Measurements from ENCODE around the gene FRG2B.
"Not testable (repeated sequence)": the region's sequence is repeated elsewhere in the genome, so short reads cannot be mapped to it uniquely, and the experiment has no call there.

The FRG2B gene

DNA sequence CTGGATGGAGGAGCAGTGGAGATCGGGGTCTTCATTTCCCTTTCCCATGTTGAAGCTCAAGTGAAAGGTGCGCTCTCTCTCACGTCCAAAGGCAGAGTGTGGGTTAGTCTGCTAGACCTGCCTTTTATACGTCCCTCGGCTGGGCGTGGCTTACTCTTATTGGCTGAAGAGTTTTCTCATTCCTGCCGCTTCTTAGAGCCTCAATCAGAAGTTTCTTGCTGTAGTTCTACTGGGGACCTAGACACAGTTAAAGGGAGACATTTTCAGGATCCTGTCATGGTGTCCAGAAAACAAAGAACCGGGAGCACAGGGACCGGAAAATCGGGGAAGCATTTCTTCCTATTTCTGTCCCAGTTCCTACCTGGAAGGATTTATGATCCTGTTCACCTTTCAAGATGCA is at the start of gene FRG2B:
Gene FRG2B, minus strand, starts transcription at position 101 of the 400 bp plus-strand sequence. Its CDS starts 53 bp downstream, at position 48.
- not testable (repeated sequence) for DNase-seq (ENCODE audit: low spot score)

DNA sequence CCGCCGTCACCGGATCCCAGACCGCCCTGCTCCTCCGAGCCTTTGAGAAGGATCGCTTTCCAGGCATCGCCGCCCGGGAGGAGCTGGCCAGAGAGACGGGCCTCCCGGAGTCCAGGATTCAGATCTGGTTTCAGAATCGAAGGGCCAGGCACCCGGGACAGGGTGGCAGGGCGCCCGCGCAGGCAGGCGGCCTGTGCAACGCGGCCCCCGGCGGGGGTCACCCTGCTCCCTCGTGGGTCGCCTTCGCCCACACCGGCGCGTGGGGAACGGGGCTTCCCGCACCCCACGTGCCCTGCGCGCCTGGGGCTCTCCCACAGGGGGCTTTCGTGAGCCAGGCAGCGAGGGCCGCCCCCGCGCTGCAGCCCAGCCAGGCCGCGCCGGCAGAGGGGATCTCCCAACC is 40.9 kb upstream of the FRG2B start:
- DNase-seq (ENCODE audit: low spot score) = not testable (repeated sequence)

DNA sequence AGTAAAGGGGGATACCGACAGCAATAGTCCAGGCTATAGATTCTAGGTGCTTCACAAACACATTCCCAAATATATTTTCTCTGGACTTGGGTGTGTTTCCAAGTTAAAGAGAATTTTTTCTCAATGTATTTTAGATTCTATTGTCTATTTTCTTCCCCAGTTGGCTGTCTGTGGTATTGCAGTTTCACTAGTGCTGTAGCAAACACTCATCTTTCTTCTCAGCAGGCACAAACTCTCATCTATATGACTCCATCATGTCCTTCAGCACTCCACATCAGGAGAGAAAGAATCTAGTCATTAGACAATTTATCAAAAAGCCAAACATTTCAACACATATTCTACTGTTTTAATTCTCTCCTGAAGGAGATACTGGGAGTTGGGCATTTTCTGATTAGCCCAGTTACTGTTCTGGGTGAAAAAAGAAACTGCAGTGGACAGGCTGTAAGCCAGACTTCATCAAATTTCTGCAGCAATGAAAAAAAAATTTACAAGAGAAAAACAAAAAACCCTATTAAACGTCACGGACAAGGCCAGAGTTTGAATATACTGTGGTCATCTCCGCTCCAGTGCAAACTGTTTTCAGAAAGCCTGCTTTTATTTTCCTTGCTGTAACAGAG is 37.1 kb upstream of the FRG2B start:
- not testable (repeated sequence) for DNase-seq (ENCODE audit: low spot score)

DNA sequence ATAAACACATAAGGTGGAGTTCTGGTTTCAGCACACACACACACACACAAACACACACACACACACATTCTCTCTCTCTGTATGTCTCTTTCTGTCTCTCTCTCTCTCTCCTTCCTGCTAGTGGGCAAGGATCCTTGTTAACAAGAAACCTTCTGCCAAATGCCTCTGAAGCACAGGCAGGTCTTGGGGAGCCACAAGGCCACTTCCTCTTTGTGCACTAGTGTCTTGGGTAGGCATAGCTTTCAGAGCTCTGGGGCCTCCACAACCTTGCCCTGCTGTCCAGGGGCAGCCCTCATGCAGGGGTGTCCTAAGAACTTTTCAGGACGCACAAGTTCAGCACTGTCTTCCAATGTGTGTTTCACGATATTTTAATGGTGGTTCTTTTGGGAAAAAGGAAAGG is 34.5 kb upstream of the FRG2B start:
- DNase-seq (ENCODE audit: low spot score) = not testable (repeated sequence)

DNA sequence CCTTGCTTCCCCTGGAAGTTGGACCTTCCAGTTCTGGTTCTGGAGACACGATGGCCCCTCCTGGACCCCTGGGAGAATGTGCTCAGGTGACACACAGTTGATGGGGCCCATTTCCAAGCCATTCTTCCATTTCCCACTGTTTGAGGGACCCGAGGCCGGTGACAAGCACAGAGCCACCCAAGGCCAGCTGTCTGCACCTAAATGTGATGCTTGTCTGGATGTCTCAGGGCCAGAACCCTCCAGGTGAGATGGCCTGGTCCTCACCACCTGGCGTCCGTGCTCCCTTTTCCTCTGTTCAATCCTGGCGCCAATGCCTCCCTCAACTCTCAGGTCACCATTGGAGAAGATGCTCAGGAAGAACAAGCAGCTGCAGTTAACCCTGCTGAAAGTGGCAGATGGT is 33.9 kb upstream of the FRG2B start:
- not testable (repeated sequence) for DNase-seq (ENCODE audit: low spot score)

DNA sequence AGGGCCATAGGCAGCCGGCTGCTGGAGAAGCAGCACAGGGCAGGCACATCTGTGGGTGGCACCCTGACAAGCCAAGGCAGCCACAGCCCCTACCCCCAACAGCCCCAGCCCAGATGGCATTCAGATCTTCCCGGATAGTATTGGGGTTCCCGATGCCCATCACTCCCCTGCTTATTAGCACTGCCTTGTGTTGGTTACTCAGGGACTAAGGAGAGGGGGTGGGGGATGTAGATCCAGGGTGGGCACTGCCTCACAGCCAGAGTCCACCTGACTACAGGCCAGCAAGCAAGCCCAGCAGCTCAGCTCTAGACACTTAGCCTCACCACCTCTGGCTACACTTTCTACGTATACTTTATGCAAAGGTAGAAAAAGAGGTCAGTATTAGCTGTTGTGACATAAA is 30.7 kb upstream of the FRG2B start:
- DNase-seq (ENCODE audit: low spot score) = not testable (repeated sequence)

DNA sequence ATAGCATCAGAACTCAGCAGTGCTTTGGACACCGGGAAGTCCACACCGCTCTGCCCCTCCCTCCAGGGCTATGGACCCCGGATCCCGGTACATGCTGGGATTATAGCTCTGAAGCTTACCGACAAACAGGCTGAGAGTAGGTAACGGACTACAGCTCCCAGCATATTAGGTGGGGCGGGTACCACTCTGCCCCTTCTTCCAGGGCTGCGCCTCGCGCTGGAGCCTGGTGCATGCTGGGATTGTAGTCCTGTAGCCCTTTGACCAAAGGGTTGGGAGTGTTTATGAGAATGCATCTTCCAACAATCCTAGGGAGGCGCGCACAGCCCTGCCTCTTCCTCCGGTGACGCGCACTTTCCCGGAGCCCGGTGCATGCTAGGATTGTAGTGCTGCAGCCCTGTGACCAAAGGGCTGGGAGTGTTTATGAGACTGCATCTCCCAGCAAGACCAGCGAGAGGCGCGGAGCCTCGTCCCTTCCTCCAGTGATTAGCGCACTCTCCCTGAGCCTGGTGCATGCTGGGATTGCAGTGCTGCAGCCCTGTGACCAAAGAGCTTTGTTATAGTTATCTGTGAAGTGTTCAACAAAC is 22.4 kb upstream of the FRG2B start:
- not testable (repeated sequence) for DNase-seq (ENCODE audit: low spot score)

DNA sequence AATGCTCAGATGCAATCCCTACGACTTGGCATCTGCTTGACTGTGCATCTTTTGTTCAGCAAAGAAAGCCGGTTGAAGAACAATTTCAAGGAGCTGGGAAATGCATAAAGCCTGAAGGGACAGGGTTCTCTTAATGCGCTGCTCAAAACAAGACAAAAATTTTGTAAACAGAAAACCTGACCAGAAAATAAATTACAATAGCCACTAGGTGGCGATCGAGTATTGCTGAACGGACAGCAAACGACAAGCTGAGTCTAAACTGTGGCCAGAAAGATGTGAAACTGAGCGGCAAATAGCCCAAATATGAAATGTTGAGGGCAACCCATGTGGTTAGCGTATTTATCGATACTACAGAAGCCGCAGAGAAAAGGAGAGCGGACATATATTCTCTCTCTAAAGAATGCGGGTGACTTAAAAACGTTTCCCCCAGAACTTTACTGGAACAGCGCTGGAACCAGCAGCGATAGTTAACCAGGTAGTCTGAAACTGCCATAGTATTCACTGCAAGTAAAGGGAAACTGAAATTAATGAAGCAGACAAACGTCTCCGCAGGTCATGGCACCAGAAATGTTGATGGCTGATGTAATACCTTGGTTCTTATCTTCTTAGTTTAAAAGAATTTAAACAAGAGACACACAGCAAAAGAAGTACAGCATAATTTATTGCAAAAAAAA is 20.6 kb upstream of the FRG2B start:
- not testable (repeated sequence) for DNase-seq (ENCODE audit: low spot score)

DNA sequence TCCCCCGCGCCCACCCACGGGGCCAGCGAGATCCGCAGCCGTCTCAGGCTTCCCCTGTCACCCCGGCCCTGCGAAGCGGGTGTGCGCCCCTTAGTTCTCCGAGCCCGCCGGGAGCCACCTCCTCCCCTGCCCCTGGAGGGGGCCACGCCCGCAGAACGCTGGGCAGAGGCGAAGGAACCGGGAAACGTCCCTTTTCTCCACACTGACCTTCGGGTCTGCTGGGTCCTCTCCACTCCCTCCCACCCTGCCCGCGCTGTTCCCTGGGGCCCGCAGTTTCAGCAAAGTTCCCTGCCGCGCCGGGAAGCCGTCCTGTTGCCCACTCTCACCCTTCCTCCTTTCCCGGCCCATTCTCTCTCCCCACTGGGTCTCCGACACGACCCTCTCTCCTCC is 11.2 kb upstream of the FRG2B start:
- not testable (repeated sequence) for DNase-seq (ENCODE audit: low spot score)

DNA sequence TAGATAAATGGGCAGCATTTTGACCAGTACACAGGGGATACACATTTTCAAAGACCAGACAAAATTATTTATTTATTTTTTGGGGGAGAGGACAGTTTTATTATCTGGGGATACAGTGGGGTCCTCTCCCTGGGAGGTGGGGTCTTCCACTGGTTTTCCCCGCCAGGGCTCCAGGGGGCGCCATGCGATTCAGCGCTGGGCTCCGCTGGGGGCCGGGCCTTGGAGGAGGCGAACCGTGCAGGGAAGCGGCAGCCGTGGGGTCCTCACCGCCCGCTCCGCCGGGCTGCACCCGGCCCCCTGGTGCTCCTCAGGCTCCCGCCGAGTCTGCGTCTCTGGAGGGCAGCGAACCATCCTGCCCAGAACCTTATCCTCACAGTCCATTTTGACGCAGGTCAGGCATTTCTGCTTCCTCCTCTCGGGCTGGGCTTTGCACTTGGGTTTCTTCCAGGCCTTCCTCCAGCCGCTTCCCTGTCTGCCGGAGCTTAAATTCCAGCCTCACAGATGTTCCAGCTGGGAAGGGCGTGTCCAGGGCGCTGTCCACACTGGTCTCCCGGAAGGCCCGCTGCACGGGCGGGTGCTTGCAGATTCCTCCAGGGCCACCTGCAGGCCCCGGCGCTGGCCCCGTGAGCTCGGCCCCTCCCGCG is 10.7 kb upstream of the FRG2B start:
- not testable (repeated sequence) for DNase-seq (ENCODE audit: low spot score)

DNA sequence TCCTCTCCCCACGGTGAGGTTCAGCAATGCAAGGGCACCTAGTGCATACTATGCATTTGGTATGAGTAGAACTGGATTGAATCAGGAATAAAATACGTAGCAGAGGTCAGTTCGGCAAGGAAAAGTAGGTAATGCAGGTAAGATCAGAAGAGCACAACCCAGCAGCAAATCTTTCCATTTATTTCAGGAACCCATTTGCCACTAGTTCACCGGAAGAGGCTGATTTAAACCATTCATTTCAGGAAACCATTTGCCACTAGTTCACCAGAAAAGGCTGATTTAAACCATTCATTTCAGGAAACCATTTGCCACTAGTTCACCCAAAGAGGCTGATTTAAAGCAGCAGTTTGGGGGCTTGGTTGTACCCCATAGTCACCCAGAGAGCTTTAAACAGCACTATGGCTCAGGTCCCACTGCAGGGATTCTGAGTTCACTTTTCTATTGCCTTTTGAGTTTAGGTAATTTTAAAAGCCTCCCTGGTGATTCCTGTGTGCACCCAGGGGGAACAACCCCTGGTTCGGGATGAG is 4.2 kb upstream of the FRG2B start:
- DNase-seq (ENCODE audit: low spot score) = not testable (repeated sequence)

DNA sequence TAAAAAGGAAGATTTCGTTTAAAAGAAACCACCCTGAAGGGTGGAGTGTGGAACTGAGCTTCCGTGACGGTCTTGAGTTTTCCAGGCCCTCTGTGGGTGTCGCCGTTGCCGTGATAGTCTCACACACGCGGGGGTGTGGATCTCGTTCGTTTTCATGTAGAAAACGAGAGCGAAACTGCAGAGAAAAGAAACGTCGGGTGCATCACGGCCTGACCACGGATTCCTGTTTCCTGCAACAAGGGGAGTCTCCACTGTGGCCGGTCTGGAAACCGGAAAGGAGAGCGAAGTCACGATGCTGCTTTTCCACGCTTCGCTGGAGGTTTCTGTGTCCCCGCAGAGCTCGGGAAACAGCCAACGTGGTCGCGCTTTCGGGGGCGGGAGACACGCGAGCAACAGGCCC is 4.1 kb downstream of the FRG2B start:
- not testable (repeated sequence) for DNase-seq (ENCODE audit: low spot score)

DNA sequence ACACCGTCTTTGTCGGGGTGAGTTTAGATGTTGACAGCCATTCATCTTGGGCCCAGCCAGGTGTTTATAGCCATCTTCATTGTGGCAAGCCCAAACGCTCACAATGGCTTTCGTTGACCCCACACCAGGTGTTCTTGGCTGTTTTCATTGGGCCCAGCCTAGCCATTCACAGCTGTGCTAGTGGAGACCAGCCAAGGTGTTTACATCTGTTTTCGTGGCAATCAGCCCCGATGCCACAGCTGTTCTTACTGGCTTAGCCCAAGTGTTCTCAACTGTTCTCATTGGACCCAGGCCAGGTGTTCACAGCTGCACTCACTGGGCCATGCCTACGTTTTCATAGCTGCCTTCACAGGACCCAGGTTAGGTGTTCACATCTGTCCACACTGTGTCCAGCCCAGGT is 7.7 kb downstream of the FRG2B start:
- DNase-seq (ENCODE audit: low spot score) = no peak

DNA sequence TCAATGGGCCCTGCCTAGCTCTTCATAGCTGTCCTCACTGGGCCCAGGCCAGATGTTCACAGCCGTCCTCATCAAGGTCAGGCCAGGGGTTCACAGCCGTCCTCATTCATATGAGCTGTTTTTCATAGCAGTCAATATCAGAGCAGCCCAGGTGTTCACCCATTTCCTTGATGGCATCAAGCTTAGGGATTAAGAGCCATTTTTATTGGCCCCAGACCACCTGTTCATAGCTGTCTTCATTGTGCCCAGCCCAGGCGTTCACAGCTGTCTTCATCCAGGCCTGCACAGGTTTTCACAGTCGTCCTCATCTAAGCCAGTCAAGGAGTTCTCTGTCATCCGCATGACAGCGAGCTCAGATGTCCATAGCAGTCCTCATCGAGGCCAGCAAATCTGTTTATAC is 9.4 kb downstream of the FRG2B start:
- DNase-seq (ENCODE audit: low spot score) = no peak

DNA sequence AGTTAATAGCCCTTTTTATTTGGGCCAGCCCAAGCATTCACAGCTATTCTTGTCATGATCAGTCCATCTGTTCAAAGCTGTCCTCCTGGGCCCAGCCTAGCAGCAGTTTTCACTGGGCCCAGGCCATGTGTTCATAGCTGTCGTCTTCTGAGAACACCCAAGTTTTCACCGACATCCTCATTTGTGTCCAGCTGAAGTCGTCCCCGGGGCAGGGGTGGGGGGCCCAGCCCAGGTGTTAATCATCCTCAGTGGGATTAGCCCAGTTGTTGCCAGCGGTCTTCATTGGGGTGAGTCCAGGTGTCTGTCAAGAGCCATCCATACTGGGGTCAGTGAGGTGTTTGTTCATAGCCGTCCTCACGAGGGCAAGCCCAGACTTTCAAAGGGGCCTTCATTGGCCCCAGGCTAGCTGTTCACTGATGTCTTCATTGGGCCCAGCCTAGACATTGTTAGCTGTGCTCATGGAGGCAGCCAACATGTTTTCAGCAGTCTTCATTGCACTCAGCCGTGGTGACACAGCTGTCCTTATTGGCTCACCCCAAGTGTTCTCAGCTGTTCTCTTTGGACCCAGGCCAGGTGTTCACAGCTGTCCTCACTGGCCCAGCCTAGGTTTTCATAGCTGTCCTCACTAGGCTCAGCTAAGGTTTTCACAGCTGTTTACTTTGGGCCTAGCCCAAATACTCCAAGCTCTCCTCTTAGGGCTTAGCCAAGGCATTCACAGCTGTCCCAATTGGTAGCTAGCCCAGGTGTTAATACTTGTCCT is 10.0 kb downstream of the FRG2B start:
- DNase-seq (ENCODE audit: low spot score) = no peak

DNA sequence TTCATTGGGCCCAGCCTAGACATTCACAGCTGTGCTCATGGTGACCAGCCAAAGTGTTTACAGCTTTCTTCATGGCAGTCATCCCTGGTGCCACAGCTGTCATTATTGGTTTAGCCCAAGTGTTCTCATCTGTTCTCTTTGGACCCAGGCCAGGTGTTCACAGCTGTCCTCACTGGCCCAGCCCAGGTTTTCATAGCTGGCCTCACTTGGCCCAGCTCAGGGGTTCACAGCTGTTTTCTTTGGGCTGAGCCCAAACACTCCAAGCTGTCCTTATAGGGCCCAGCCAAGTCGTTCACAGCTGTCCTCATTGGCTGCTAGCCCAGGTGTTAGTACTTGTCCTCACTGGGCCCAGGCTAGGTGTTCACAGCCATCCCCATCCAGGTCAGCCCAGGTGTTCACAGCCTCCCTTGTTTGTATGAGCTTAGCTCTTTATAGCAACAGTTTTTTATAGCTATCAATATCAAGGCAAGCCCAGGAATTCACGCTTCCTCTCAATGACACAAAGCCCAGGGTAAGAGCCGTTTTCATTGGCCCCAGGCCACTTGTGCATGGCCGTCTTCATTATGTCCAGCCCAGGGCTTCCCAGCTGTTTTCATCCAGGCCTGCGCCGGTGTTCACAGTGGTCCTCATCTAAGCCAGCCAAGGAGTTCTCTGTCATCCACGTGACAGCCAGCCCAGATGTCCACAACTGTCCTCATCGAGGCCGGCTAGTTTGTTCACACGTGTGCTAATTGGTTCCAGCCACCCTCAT is 11.6 kb downstream of the FRG2B start:
- DNase-seq (ENCODE audit: low spot score) = no peak

DNA sequence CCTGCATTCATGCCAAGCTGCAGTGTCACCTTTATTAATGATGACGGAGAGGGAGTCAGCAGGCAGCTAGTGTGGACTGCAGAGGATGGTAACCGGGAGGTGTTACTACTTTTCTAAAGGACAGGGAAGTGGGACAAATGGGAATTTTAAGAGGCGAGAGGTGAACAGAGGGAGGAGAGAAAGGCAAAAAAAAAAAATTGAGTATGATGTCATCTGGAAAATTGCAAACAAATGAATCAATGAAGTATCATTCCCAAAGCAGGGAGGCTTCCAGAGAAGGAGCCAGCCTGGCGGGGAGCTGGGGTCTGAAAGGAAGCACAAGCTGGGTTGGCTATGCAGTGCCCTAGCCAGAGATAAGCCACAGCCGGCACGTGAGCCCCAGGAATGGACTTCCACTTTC is 12.9 kb downstream of the FRG2B start:
- no peak for DNase-seq (ENCODE audit: low spot score)

DNA sequence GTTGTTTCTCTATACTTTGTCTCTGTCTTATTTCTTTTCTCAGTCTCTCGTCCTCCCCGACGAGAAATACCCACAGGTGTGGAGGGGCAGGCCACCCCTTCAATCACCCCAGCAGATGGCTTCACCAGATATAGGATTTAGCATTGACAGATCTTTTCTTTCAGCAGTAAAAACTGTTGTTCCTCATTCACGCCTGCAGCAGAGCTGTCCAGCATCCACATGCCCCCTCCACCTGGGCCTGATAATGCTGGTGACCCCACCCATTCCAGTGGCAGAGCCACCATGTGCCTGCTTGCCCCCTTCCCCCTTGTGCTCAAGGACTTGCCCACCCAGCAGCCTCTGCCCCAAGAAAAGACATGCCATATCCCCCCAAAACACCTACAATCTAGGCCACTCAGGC is 15.5 kb downstream of the FRG2B start:
- no peak for DNase-seq (ENCODE audit: low spot score)

DNA sequence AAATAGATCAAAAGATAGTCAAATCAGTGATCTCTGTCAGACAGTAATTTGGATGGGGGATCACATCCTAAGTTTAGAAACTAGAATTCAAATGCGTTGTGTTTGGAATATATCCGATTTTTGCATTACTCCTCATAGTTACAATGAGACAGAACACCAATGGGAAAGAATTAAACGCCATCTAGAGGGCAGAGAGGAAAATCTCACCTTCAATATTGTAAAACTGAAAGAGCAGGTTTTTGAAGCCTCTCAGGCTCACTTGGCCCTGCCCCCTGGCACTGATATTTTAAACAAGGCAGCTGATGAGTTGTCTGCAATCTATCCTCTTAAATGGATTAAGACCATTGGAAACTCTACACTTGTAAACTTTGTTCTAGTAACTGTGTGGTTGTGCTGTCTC is 17.7 kb downstream of the FRG2B start:
- DNase-seq (ENCODE audit: low spot score) = peak; percentile 44

DNA sequence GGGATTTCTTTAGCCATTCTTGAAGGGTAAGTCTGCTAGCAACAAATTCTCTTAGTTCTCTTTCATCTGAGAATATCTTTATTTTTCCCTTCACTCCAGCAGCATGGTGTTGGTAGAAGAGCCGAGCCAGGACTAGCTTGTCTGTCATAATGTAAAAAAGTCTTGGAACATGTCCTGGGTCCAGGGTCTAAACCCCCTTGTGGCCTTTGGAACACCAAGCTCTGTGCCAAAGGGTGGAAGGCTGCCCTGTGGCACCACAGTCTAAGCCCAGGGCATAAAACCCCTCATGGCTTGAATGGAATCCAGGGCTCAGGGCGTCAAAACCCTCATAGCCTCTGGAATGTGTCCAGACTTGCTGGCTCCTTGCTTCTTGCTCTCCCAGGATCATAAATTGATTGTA is 23.2 kb downstream of the FRG2B start:
- not testable (repeated sequence) for DNase-seq (ENCODE audit: low spot score)

DNA sequence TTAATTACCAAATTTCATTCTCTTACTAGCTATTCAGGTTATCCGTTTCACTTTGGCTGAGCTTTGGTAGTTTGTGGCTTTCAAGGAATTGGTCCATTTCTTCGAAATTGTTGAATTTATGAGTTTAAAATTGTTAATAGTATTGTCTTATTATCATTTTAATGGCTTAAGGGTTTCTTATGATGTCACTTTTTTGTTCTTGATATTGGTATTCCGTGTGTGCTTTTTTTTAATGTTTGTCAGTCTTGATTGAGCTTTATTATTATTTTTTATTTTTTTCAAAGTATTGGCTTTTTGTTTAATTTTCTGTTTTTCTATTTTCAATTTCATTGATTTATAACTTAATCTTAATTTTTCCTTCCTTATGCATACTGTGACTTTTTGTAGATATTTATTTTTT is 25.9 kb downstream of the FRG2B start:
- DNase-seq (ENCODE audit: low spot score) = no peak

All from pons (tissue), 1 donor.